ENCODE results near the gene FSCN2.

DNA sequence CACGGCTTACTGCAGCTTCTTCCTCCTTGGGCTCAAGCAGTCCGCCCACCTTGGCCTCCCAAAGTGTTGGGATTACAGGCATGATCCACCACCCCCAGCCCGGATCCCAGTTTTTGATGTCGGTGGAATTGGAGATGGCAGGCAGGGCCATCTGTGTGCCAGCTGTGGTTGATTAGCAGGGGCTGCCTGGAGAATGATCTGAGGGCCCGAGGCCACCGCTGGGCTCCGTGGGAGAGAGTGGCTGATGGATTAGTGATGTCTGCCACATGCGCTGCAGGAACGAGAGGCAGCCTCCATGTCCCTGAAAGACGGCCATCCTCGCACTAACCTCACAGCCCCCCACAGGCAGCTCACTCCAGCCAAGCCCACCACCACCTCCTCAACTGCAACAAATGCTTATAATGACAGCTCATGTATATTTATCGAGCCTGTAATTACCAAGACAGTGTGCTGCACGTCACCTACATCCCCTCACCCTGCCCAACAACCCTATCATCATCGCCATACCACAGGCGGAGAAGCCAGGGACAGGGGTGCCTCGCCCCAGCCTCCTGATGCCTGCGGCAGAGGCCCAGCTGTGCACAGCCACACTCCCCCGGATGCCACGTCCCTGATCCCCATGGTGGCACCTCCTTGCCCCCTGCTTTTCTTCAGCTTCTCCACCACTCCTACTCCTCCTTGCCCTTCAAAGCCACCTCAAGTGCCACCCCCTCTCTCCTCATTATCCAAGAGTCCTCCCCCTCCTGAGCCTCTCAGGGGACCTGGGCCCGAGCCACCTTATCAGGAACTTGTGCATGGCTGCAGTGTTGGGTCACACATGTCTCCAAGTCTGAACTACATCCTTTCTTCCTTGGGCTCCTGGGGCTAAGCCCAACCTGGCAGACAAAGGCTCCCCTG lies 48.8 kb upstream of the FSCN2 start:
- no peak for TF ChIP-seq EP300 (IDR thresholded peaks at IDR 0.05)
- TF ChIP-seq POLR2A (IDR thresholded peaks at IDR 0.05), result no peak
- TF ChIP-seq CTCF (IDR thresholded peaks at IDR 0.05), result no peak
